Left renal pelvis (tissue), 4 donors: ENCODE measurements around the gene PDZRN3. TPM values are rescaled to one million over a fixed set of nuclear protein-coding genes. Genes with fewer than 3 reads are reported as not detected.

ENCODE experiments used
- DNase-seq, 4 donors: peaks; one replicate each; pipeline ENCODE4 v3.0.0-alpha.2; 2013; ENCODE audit warnings: low read depth in 4 of 4, low spot score in 3 of 4
- polyA plus RNA-seq, 4 donors: library from polyadenylated mRNA; unstranded; fragments of 120-200 nt; gene quantifications; one replicate each; pipeline ENCODE4 v1.2.1, GENCODE V29; 2013; ENCODE audit not compliant: insufficient read length in 4 of 4

Gene PDZRN3
- polyA plus RNA-seq, 4 donors = 35.8 to 56.4 (median 48.3) TPM

GRCh38 chr3:73361591-73361990 lies 263.1 kb downstream of the PDZRN3 start:
- DNase-seq = no peak

- DNase-seq = no peak
Observed at GRCh38 chr3:73353649-73354217, 271.0 kb downstream of the PDZRN3 start.

- DNase-seq = no peak
Observed at GRCh38 chr3:73352841-73353645, 271.7 kb downstream of the PDZRN3 start.

DNA sequence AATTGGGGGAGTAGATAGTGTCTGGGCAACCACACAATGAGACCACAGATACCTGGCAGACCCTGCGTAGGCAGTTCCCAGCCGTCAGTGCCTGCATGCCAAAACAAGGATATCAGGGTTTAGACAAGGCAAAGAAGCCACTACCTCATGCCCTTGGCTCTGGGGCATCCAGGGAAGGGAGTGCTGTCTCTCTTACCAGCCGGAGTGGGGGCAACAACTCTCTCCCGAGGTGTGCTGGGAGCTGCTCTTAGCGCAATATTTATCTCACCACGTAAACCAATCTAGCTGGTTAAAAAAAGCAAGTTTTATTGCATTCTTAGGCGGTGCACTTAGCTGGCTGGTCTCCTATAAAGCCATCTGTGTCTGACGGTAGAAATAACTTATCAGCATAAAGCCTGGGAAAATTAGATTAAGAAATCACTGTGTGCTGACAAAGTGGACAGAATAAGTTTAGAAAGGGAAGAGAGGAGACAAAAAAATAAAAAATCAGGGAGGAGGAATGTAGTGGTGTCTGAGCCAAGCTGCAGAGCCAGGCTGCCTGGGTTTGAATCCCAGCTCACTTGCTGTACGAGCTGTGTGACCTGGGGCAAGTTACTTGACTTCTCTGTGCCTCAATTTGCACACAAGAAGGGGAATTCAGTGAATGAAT lies 273.2 kb downstream of the PDZRN3 start:
- DNase-seq = no peak

DNA sequence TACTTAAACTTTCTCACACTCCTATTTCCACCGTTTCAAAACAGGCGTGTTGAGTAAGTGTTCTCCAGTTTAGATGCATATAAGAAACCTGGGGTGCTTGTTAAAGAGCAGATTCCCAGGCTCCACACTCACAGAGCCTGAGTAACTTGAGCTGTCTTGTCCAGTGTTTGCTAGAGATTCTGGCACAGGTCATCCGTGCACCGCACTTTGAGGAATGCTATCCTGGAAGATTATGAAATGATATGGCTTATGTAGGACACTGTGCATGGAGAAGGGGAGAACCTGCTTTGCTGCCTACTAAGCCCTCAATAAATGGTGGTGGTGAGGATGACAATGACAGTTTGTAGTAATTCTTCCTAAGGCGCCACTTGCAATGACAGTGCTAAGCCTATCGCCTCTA lies 273.7 kb downstream of the PDZRN3 start:
- no peak for DNase-seq

- DNase-seq = no peak
Observed at GRCh38 chr3:73349657-73350056, 275.1 kb downstream of the PDZRN3 start.

GRCh38 chr3:73342077-73342476 lies 282.7 kb downstream of the PDZRN3 start:
- no peak for DNase-seq

- no peak for DNase-seq
Observed at GRCh38 chr3:73341272-73341935, 283.3 kb downstream of the PDZRN3 start.

DNA sequence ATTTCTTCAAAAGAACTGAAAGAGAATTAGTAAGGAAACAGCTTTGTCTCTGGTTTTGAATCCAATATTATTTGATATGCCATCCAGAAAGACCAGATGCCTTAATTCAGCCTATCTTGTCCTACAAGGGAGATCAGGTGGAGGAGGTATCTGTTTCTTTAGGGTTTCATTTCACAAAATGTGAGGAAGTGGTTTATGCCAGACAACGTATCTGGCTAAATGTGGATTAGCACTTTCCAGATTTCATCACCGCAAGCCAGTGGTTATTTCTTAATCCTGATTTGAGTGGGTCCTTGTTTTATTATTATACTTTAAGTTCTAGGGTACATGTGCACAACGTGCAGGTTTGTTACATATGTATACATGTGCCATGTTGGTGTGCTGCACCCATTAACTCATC lies 292.2 kb downstream of the PDZRN3 start:
- no peak for DNase-seq
